ENCODE results near the gene GASK1B.

Gene GASK1B

DNA sequence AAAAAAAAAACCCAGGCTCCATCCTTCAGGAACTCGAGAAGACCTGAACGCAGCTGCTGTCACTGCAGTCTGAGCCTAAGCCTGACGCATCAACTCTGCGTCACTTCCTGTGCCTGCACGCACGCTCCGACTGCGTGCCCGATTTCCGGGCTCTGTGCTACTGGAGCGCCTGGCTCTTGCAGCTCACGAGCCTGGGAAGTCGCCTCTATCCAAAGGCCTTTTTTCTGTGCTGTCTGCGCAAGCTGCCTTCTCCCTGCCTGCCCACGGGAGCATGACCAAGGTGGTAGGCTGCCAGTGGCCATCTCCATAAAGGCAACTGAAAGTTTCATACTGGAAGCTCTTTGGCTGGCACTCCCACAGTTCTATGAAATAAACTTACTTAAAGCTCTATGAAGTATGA is 9.9 kb upstream of the GASK1B start:
- no peak for DNase-seq

DNA sequence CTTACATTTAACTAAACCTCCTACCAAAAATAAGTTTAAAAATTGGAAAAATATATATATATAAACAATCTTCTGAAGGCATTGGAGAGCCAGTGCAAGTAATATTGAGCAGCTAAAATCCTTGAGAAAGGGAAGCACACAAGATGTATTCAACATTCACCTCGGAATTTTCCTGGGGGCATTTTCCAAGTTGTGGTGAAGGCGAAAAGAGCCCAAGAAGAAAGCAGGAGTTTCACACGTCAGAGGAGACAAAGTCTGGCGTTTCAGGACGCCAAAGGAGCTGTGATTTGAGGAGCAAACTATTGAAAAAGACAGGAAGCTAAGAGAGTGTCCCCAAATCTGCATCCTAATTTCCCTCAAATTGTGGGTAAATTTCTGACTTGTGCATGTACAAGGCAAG is 9.1 kb upstream of the GASK1B start:
- no peak for DNase-seq

DNA sequence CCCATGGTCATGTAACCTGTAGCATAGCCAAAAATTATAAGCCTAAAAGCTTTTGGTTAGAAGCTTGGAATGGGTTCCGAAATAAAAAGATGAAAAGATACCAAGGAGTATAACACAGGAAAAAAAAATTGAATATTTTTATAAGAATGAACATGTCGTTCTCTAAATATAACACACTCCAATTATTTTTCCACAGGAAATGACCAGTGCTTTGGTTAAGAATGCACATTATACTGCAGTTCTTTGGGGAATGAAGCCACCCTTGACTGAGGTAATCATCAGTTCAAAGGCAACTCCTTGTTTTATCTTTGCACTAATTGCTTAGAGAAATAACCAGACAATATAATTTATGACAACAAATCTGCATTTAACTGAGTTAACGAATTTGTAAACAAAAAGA is 6.6 kb upstream of the GASK1B start:
- no peak for DNase-seq

DNA sequence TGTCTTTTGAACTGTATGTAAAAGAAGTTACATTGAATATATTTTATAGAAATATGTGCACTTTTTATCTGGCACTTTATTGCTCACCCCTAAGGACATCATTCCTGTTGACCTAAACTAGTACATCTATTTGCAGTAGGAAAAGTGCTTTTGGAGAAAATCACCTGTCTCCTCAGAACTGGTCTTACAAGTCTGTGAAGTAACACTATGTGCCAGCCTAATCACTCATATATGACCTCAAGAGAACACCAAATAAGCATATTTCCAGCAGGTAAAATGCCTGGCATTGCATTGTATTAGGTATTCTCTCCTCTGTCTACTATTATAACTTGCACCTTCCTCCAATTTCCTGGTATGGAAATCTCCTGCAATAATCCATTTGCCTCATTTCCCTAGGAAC is 4.0 kb upstream of the GASK1B start:
- DNase-seq, result no peak

DNA sequence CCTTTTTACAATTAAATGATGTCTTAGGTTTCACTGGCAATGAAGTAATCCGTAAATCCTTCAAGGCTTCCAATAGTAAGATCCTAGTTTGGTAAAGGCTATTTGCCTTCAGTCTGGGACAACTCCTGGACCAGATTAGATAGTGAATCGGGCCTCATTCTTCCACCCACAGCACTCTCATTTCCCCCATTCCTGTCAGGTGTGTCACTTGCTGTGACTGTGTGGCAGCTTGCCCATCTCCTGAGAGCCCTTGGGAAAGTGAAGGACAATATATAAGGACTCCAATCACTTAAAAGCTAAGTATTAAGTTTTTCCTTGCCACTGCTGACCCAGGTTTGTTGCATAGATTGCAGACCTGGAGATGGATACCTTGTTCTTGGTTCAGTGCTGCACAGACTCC is 3.3 kb upstream of the GASK1B start:
- DNase-seq, result no peak

DNA sequence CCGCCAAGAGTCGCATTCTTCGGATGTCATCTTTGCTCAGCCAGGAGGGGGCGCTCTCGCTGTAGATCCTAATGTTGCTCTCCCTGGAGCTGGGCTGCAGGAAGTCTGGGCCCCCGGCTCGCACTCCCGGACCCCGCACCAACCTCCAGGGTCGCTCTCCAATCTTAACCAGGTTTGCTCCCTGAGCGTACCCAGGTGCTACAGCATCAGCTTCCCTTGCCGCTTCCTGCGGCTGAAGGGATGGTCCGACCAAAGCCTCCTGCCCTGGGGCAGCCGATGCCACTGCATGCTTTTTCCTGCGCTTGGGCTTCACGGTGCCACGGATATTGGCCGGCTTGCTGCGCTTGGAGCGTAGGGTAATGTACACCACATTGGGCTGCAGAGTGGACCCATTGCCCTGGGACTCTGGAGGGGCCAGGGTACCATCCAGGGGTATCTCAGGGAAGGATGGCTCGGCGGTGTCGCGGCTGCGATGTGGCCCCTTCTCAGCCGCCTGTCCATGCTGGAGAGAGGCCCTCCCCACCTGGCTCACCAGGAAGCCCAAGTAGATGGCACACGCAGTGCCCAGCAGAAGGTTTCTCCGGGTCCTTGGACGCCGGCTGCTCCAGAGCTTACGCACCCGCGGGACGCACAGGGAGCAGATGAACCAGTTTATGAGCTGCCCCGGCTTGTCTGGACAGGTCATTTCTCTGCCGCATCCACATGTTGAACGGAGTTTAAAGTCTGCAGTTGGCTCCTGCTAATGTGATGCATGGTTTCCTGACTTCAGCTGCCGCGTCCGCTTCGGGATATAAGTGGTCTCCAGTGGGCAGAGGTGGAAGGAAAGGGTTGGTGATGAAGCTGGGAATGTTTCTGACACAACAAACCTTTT is 1.9 kb downstream of the GASK1B start:
- peak in 1 of 2 experiments; percentile 57 for DNase-seq

DNA sequence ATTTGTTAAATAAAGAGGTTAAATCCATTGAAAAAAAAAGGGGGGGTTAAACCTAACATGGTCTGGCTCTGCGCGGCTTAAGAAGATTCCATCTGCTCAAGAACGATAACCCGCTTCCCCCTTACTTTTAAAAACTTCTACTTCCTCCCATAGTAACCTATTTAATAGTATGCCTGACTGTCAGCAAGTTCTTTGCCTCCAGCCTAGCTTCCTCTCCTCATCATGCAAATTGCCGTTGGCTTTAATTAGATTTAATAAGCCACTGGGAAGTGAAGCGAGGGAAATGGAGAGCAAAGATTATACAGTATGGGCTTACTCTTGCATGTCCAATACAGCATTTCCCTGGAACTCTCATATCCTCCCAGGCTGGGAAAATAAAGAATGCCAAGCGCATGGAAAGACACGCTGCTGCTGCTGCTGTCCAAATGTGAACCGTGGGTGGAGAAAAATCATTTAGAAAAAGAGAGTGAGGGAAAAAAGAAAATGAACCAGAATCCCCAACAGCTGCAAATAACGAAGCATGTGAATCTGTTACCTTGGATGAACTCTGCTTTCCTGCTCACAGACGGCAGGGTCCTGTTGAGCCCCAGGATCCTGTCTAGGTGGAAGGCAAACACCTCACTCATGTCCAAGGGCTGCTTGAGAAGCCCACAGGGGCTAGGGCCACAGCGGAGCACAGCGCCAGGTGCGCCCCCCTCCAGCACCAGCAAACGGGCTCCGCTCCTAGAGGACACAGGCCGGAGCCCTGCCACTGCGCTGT is 2.7 kb downstream of the GASK1B start:
- DNase-seq, result peak; percentile 74 to 80

DNA sequence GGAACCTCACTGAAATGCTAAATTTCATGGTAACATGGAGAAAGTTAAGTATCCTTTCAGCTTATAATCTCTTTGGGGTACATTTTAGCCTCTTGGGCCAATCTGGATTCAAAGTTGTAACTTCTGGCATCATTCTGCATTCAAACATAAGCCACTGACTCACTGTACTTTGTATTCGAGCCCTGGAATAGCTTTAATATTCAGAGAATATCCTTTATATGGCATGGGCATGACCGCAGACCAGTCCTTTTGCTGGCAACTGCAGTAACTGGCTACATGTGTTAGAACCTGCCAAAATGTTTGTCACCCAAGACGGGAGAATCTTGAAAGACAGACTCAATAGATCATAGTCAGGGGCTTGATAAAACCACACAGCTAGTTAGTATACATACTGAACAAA is 3.3 kb downstream of the GASK1B start:
- DNase-seq, result peak; percentile 25 to 47

DNA sequence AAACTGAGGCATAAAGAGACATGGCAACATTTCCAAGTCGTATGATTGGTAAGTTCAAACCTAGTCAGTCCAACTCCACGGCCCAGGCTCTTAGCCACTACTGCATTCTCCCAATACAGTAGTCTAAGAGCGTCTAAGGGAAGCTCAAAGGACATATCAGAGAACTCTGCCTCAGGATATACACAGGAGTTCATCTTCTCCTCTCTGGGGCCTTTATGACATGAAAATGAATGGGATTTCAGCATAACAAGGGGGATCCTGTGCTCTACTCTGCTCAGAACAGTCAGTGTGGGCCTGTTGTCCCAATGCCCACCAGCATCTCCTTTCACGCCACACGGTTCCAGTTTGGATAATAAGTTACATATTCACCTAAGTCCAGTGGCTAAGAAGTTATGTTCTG is 4.2 kb downstream of the GASK1B start:
- DNase-seq, result no peak

DNA sequence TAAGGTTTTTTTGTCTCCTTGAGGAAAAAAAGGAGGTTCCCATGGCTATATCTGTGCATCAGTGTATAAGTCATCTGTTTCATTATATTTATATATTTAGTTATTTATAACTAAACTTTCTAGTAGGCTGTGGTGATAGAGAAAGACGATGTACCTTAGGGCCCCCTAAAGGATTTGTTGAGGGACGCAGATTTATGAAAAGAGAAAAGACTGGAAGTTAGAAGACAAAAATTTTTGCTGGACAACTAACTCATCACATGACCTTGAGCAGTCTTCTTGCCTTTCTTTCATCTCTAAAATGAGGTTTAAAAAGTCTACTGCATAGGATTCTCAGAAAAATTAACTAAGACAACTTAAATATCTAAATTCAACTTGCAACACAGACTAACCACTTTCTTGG is 6.1 kb downstream of the GASK1B start:
- DNase-seq, result no peak

DNA sequence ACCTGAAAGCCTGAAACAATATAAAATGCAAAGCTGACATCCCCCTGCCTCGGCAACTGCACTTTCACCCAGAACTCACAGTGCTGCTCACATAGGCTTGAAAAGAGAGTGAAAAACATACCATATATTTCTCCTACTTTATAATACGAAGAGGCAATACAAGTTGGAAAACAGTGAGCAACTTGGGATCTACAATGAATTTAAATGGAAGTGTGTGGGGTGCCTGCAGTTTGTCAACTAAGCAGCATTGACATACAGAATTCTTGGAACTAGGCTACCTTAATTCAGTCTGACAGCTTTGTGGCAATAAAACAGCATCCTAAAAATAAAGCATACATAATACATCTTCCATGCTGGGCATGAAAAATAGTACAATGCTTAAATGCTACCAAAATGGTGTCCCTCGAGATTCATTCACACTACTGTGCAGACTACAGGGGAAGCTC is 8.0 kb downstream of the GASK1B start:
- DNase-seq, result no peak

DNA sequence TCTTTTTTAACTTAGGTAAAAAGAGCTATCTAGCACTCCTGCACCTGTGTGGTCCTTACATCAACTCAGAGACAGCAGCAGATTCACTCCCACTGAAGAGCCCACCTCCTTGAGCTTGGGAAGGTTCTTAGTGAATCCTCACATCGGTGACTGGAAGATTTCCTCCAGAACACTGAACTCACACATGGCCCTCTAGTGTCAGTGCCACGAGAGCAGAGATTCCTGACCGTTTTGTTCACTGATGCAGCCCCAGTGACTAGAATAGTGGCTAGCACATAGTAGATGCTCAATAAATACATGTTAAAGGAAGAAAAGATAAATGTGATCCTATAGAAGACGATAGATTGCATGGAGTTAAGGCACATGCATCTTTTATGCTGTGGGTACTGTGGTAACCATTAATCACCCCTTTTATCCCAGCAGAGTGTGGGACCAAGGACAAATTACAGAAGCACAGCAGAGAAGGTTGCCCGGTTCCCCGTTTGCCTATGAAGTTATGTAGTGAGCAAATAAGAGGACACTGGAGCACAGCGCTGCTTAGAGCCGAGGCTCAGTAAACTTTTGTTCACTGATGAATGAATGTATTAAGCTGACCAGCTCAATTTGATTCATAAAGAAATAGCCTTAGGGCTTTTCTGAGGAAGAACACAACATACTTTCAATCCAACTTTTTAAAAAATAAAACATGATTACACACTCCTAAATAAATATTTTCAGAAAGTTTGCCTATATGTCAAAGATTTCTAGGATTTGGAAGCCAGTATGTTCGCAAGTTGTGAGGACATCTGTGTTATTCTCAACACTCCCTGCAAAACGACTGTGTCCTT is 8.7 kb downstream of the GASK1B start:
- DNase-seq, result no peak

DNA sequence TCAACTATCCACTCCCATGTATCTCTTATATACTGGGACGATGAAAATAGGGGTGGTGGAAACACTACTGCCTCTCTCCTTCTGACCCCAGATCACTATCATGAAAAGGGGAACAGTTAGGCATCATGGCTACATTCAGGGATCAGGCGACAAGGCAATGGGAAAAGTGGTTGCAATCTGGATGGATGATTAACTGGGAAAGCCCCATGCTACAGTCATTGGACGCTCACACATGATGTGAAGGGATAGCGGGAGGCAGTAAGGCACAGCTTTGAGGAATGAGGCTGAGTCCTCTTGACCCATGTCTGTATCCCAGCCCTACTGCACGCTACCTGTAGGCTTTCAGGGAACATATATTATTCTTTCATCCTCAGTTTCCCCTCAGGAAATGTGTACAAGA is 10.2 kb downstream of the GASK1B start:
- no peak for DNase-seq

DNA sequence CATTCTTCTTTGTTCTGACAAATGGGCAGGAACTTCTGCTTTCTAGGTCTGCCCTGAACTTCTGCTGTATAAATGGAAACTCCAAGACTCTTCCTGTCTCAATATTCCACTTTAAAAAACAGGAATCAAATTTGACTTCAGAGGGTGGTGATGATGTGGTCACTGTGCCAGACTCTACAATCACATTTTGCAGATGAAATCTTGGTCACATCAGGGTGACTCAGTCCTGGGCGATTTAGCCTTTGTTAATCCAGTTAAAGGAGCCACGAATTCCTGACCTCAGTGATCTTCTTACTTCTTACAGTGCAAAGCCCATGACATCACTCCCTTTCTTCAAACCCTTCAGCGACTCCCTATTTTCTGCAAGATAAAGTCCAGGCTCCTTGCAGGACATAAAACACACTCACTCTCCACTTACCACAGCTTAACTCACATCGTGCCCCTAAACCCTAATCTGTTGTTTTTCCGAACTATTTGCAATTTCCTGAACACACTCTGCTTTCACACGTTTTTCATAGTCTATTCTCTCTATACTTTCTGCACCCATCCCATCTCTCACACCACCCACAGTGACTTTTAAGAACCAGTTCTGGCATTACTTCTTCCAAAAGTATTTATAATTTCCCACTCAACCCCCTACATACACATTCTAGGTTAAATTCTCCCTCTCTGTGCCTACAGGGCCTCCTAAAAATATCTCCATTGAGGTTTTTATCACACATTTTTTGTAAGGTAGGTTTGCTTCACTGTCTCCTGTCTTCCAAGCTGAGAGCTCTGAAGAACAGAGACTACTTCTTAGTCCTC is 11.1 kb downstream of the GASK1B start:
- no peak for DNase-seq

DNA sequence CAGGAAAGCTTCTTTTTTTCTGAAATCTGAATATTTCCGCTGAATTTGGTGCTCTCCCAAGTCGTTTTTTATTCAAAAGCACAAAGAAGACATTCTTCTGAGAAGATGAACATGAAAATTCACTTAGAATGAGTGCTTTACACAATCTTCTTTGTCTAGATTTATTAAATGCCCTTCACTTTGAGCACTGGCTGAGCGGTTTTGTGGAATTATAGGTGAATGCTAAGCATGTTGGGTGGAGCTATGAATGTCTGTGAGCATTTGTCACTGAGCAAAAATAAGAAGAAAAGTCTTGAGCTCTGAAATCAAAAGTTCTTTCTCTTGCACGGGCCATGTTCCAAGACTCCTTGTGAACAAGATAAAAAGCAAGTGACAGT is 13.1 kb downstream of the GASK1B start:
- DNase-seq, result no peak

DNA sequence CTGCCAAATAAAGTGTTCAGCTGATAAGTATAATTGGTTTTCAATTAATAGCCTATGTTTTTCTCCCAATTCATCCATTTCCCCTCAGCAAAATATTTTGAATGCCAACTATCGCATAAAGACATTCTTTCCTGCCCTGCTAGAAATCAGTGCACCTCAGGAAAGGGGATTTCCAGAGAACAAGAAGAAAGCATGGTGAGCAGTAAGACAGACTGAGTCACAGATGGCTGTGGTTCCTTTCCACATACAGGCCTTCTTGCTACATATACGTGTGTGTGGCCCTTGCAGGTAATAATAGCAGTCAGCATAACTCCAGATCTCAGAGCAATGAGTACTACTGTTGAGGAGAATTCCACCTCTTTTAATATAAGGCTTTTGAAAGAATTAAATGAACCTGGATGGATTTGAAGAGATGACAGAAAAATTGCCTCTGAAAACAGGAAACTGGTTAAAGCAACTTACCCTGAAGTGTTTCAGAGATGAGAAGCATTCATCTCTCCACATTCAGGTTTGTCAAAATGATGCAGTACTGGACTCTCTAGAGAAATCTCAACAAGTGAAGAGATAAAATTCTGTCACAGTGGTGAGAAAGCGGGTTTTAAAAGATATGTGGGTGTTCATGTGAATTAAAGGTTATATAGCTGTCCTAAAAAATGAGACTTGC is 13.6 kb downstream of the GASK1B start:
- no peak for DNase-seq

DNA sequence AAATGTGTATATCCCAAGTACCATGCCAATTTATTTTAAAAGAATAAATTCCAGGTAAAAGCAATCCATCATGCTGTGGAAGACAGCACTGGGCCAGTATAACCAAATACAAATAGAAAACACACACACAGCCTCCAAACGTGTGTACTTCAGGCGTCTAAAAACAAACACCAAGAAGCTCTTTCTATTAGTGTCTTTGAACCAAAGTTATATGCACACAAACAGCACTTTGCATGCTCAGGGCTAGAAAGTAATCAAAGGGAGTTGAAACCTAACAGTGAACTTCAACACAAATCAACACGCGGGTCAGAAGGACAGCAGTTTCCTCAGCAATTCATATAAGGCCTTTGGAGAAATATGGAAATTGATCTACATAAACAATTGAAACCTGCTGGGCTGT is 15.4 kb downstream of the GASK1B start:
- DNase-seq, result no peak

DNA sequence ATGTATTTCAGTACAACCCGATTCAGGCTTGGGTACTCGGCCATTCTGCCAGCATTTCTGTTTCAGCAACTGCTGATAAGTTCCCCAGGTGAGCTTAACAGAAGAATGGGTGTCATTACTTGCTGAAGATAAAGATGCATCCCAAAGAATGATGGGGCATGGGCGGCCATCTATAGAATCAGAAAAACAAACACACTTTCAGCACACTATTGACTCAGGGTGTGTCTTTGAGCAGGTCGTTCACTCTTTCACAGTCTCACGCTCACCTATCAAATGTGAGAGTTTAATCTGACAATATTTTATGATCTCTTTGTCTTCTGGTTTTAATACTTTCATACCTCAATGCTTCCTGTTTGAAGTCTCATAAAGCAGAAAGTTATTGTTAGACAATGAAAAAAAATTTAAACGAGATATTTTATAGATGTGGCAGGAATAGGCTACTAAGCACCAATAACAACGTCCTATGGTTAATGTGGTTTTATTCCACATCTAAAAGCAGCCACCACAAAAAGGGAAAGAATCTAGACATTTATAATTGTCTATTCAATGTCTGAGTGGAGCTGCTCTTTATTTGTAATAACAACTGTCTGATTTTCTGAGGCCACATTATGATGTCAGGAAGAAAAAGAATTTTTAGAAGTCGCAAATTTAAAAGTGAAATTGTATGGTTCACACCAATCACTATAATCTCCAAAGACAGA is 17.0 kb downstream of the GASK1B start:
- no peak for DNase-seq

DNA sequence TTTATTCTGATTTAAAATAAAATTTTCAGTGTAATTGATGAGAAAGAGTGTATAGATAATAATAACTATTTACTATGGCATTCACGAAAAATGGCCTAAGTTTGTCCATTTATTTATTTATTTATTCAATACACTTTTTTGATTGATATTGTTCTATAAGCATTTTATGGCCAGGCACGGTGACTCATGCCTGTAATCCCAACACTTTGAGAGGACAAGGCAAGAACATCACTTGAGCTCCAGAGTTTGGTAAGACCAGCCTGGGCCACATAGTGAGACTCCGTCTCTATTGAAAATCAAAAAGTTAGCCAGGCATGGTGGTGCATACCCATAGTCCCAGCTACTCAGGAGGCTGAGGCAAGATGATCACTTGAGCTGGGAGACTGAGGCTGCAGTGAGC is 25.7 kb downstream of the GASK1B start:
- DNase-seq, result no peak

DNA sequence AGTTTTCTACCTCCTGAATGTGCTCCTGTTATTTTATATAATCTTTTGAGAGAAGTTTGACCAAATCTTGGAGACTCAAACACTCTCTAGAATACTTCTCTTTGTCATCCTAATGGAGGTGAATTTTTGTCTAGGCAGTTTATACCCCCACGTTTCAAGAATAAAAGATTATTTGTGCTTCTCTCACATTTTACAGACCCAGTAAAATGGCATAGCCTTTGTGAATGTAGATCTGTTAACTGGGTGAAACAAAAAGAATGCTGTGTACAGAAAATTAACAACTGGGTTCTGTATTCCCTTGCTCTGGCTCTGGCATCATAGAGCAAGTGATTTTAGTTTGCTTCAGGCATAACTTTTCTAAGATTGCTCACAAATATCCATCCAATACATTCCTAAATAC is 26.1 kb downstream of the GASK1B start:
- DNase-seq, result no peak

DNA sequence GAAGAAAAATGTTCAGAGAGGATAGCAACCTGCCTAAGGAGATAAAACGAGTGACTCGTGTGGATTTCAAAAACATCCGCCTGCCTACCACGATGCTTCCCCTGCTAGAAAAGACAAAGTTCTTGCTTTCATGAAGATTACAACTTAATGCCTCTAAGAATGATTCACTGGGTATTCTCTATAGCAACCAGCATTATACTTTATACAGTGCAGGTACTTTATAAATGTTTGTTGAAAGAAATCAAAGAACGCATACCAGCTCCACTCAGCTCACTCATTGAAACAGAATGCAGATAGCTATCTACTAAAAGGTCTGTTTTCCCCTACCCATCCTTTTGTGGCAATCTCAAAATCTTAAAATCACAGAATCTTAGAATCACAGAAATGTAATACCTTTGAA is 33.7 kb downstream of the GASK1B start:
- no peak for DNase-seq
